HTERT RPE-1 (cell line): ENCODE measurements around the gene PRDM16.

ENCODE experiments used
- in situ Hi-C: fragments of 300-500 bp; cut with MboI; formaldehyde crosslinking; loops from 4 replicates; pipeline ENCODE4 v1.14.3; 2020; ENCODE audit warnings: low sequenced_read_pairs

Gene PRDM16

DNA sequence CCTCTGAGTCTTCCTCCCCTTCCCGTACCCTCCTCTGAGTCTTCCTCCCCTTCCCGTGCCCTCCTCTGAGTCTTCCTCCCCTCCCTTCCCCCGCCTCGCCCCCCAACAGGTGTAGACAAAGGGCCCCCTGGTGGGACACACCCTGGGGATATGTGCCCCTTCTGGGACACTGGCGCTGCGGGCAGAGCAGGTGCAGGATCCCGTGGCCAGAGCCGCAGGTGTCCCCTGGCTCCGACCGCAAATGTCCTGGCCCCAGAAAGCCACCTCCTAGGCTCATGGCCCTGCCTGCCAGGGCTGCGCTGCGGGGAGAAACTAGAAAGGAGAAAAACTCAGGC, 334.0 kb downstream of the PRDM16 start:
- in situ Hi-C loops, result no loop called here

DNA sequence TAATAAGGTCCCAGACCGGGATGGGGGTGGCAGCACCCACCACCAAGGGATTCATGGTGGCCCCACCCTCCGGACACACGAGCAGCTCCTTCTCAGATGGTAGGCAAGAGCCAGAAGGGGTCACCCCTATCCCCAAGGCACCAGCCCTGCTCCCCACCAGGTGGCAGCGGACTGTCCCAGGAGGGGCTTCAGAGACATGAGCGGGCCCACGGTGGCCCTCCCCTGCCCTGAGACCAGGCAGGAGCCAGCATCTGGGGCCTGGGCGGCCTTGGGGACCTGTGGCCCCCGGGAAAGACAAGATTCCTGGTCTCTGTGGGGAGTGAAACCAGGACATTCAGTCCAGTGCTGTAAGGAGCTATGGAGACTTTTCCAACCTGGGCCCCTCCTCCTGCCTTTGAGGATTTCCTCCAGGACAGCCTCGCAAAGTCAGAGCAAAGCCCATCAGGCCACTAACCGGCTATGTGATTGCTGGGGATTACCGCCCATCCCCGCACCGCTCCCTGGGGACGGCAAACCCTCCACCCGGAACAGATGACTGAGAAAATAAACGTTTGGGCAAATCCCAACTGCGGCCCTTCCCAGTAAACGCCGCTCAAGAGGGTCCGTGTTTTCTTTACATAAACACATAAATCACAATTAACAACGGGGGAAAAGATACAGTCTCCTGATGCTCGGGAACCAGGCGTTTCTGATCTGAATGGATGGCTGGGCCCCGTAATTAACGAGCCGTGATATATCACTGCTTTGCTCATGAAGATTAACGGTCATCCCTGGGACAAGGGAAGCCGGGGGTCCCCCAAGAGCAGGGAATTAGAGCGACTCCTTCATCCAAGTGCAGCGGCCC, 334.6 kb downstream of the PRDM16 start:
- in situ Hi-C loops, result no loop called here

DNA sequence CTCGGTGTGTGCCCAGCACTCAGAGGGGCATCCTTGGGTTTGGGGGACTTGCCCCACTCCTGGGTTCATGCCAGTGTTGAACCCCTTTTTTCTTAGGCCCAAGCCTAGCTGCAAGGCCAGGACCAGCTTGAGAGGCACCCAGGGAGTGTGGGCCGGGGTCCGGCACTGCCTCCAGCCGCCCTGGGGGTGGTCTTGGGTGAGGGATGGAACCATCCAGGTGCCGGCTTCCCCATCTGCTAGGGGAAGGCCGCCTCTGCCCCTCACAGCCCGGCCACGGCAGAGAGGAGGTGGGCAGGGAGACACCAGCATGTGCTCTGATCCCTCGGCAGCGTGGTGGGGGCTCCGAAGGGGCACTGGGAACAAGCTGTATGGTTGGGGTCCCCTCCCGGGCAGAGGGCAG, 335.3 kb downstream of the PRDM16 start:
- in situ Hi-C loops, result no loop called here

DNA sequence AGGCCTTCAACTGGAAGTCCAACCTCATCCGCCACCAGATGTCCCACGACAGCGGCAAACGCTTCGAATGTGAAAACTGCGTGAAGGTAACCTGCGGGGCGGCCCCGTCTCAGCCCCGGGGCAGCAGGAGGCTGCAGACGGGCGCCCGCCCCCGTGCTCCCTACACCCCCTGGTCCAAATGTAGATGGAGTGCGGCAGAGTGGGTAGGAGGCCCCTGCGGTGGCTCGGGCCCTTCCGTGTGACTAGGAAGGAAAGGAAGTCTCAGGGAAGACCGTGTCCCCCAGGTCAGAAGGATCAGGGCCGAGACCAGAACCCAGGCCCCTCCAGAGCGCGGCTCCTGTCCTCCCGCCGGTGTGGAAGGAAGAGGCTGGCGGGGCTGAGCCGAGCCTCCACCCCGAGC, 335.8 kb downstream of the PRDM16 start:
- in situ Hi-C loops, result no loop called here

DNA sequence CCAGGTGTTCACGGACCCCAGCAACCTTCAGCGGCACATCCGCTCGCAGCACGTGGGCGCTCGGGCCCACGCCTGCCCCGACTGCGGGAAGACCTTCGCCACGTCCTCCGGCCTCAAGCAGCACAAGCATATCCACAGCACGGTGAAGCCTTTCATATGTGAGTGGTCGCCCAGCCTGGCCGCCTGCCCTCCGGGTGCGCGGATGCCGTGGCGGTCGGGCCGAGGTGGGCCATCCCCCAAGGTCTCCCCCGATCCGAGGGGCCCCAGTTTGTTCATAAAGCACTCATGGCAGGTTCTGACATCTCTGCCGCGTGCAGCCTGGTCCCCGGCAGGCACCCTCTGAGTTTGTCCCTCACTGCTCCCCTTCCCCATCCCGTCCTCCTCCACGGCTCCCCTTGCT, 336.5 kb downstream of the PRDM16 start:
- in situ Hi-C loops, result no loop called here

DNA sequence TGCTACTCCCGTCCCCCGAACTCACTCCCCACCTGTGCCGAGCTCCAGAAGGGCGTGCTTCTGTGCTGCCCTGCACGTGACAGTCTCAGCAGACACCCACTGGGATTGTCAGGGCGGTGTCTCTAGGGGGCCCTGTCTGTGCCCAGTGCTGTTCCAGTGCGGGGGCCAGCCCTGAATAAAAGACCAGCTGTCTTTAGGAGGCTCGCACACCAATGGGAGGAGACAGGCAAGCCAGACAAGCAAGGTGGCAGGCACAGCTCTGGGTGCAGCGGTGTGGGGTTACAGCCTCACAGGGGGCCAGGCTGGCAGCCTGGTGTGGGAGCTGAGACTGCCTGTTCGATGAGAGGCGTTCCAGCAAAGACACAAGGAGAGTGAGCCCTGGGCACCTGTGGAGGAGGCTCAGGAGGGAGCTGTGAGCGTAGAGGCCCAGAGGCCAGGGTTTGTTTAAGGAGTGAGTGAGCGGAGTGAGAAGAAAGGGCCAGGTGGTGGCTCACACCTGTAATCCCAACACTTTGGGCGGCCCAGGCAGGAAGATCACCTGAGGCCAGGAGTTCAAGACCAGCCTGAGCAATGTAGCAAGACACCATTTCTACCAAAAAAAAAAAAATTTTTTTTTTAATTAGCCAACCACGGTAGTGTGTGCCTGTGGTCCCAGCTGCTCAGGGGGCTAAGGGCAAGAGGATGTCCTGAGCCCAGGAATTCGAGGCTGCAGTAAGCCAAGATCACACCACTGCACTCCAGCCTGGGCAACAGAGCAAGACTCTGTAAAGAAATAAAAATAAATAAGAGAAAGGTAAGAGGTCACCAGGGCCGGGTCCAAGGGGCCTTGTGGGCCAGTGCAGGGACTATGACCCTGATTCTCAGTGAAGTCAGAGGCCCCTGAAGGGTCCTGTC, 337.2 kb downstream of the PRDM16 start:
- in situ Hi-C loops, result no loop called here

DNA sequence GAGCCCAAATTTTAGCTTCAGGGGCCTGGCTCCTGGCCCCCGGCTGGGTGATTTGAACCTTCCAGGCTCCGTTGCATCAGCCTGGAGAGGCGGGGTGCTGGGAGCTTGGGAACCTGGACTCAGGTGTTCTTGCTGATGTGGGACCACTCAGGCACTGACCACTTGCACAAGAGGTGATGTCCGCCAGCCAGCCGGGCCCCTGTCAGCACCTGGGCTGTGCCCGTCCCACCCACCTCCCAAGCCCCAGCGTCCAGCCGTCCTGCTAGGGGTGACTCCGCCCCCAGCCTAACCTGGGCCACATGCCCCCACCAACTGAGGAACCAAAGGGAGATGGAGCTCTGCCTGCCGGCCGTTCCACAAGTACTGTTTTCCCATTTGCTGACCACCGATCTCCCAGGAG, 338.0 kb downstream of the PRDM16 start:
- in situ Hi-C loops, result no loop called here

DNA sequence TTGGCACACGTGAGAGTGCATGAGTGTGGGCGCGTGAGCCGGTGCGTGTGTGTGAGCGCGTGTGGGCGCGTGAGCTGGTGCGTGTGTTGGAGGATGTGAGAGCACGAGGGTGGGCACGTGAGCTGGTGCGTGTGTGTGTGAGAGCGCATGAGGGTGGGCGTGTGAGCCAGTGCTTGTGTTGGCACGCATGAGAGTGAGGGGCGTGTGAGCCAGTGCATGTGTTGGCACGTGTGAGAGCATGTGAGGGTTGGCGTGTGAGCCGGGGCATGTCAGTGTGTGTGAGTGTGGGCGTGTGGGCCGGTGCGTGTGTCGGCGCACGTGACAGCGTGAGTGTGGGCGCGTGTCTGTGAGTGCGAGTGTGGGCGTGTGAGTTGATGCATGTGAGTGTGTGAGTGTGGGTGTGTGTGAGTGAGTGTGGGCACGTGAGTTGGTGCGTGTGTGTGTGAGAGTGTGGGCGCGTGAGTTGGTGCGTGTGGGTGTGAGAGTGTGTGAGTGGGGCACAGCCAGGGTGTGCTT, 339.8 kb downstream of the PRDM16 start:
- in situ Hi-C loops, result no loop called here

DNA sequence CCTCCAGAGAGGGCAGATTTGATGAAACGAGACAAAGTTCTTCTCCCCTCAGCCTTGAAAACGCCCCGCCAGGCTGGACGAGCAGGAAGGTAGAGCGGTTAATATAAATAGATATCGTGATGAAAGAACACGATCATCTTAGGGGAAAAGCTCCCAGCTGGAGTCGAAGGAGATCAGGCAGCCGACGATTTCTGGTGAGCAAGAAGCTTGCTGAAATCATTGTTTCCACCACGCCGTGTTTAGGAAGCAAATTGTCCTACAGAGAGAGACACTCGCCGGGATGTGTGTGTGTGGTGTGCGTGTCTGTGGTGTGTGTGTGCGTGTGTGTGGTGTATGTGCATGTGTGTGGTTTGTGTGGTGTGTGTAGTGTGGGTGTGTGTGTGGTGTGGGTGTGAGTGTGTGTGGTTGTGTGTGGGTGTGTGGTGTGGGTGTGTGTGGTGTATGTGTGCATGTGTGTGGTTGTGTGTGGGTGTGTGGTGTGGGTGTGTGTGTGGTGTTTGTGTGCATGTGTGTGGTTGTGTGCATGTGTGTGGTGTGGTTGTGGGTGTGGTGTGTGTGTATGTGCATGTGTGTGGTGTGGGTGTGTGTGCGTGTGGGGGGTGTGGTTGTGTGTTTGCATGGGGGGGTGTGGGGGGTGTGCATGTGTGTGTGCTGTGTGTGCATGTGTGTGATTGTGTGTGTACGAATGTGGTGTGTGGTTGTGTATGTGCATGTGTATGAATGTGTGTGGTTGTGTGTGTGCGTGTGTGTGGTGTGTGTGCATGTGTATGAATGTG, 340.6 kb downstream of the PRDM16 start:
- in situ Hi-C loops, result no loop called here

DNA sequence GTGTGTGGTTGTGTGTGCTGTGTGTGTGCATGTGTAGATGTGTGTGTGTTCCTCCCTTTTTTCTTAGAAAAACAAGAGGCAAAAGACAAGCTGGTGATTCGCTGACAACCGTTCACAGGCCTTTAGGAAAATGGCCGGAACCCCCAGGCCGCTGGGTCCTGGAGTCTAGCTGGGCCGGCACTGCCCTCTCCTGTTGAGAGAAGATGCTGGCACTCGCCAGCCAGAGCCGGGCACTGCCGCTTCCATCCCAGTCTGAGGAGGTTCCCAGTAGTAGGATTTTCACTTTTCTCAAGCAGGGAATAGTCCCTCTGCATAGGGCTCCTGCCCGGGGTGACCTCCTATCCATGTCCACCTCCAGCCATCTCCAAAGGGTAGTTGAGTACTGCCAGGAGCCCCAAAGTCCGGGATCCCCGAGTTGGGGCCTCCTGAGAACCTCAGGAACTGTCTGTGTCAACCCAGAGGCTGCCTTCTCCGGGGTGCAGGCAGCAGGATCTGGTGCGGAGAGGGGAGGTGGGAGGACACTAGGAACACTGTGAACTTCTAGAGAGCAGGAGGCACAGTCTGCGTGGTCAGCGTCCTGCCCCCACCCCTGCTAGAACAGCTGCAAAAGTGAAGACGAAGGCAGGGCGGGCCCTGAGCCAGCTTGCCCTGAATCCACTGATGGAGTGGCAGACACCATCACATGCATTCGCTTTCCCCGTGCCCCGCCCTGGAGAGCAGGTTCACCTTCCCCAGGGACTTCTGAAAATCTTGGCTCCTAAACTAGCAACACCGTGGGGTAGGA, 341.3 kb downstream of the PRDM16 start:
- in situ Hi-C loops, result no loop called here

DNA sequence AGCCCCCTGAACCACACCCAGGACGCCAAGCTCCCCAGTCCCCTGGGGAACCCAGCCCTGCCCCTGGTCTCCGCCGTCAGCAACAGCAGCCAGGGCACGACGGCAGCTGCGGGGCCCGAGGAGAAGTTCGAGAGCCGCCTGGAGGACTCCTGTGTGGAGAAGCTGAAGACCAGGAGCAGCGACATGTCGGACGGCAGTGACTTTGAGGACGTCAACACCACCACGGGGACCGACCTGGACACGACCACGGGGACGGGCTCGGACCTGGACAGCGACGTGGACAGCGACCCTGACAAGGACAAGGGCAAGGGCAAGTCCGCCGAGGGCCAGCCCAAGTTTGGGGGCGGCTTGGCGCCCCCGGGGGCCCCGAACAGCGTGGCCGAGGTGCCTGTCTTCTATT, 342.8 kb downstream of the PRDM16 start:
- in situ Hi-C loops, result no loop called here

DNA sequence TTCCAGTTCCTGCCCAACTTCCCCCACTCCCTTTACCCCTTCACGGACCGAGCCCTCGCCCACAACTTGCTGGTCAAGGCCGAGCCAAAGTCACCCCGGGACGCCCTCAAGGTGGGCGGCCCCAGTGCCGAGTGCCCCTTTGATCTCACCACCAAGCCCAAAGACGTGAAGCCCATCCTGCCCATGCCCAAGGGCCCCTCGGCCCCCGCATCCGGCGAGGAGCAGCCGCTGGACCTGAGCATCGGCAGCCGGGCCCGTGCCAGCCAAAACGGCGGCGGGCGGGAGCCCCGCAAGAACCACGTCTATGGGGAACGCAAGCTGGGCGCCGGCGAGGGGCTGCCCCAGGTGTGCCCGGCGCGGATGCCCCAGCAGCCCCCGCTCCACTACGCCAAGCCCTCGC, 343.4 kb downstream of the PRDM16 start:
- in situ Hi-C loops, result no loop called here

DNA sequence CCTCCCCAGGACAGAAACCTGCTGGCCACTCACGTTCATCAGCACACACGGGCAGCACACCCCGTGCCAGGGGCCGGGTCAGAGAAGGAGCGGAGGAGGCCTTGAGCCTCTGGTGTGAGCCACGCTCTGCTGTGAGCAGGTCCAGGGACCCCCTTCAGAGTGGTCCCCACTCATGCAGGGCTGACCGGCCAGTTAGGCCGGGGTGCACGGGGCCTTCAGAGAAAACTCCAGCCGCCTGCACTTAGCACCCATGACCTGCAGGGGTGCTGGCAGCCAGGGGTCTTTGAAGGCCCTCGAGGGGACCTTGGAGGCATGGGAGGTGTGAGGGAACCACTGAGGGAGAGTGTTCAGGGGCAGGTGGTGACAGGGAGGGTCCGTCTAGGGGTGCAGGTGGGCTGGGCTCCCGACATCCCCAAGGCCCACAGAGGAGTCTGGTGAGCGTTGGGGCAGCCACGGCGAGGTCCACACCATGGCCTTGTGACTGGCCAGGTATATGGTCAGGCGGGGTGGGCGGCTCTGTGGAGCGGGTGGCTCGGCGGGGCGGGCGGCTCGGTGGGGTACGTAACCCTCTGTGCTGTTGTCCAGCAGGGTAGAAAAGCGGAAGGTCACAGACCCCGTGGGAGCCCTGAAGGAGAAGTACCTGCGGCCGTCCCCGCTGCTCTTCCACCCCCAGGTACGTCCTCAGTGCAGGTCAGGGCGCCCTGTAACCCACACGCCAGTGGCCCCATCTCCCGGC, 345.1 kb downstream of the PRDM16 start:
- in situ Hi-C loops, result no loop called here

DNA sequence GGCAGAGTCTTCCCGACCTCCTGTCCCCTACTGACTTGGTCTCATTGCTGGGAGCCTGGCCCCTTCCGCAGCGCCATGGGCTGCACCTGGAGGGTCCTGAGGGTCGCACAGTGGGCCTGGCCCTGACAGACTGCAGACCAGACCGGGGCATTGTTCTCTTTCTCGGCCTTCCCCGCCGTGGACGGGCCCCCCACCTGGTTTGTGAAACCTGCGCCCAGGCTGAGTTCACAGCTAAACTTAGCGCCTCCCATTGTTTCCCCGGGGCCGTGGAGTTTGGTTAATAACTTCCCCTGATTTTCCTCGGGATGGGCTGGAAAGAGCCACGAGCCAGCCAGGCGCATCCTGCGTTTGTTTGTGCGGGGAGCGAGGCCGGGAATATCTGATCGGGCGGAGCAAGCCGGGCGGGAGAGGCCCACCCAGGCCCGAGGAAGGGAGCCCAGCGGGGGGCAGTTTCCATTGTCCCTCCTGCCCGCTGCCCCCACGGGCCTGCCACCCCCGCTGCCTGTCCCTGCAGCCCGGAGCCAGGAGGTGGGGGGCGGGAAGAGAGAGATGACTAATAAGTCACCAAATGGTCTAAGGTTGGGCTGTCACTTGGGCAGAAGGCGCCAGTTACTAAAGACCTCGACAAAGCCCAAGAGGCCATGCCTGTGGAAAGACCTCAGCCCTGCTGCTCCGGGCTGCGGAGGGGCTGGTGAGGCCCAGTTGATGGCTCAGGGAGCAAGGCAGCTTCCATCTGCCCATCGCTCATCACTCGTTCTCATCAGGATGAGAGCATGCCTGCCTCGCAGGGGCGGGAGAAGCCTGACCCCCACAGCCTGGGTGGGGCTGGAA, 346.5 kb downstream of the PRDM16 start:
- in situ Hi-C loops, result no loop called here

DNA sequence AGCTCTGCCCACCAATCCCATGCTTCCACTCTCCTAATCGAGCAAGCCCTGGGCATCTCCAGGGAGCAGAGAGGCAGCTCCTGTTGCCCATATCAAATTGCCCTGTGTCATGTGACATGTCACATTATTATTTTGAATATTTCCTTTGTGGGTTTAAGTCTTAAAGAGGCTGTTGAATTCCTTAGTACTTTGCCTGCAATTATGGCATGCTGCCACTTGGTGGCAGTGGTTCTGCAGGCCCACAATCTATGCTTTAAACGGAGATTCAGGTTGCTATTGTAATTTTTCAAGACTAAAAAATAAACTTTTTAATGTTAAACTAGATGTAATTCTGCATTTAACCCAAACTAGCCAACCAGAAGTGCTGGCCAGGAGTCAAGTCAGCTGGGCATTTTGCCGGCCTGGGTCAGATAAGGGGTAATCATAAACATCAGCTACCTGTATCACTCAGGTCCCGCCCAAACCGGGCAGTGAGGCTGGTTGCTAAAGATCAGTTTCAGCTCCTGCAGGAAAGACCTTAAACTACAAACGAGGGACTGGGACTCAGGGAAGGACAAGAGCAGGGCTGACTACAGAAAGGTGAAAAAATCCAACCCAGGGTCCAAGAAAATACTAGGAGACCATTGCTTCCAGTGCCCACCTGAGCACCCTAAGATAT, 348.2 kb downstream of the PRDM16 start:
- in situ Hi-C loops, result no loop called here

DNA sequence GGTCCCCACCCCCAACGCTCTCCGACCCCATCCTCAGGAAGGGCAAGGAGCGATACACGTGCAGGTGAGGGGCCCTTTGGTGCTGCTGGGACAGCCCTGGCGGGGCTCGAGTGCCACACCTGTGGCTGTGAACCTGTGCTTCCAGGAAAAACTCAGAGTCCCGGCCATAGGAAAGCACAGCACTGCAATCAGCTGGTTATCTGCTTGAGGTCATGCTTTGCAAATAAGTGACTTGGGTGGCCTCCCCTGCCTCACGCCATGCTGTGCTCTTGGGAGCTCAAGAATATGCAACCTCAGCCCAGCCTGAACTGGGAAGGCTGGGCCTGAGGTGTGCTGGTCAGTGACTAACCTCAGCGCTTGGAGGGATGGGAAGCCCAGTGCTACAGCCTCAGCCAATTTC, 348.9 kb downstream of the PRDM16 start:
- in situ Hi-C loops, result no loop called here

DNA sequence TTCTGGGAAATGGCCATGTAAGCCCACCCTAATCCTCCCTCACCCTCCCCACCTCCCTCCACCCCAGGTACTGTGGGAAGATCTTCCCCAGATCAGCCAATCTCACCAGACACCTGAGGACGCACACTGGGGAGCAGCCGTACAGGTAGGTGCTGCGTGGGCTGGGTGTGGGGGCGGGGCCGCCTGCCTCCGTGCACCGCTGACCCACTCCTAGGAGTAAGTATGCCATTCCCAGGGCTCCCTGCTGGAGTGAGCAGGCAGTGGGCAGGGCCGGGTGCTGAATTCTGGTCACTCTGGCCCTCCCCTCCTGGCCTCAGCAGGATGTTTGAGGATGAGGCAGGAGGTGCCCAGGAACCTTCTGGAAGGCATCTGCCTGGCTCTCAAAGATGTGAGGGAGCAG, 349.6 kb downstream of the PRDM16 start:
- in situ Hi-C loops, result no loop called here

DNA sequence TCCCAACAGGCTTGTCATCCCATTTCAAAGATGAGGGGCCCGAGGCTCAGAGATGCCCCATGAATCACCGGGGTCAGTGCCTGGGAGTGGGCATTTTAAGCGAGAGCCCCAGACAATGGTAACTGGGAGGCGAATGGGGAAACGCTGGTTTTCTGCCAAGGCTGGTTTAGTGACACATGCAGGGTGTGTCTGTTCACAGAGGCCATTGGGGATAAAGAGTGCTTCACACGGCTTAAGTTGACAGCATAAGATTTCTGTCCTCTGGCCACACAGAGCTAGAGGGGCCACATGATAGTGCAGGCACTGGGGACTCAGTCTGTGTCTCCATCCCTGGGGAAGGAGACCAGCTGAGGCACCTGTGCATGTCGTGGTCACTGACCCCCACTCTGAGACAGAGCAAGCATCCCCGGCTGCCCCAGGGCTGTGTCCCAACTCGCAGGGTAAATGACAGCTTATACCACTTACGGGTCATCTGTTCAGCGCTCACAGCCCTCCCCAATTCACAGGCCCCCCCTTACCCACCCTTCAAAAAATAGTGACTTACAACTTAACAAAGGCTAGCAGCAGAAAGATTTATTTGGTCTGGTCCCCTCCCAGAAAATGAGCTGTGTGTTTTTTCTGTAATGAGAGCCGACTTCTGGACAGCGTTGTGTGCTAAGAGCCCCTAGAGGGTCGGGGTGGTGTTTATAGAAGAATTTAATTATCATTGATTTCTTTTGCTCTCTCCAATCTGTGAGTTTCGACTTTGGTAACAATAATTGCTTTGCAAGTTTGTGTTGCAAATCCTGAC, 350.6 kb downstream of the PRDM16 start:
- in situ Hi-C loops, result no loop called here
